Measurements from ENCODE around the gene YBX3. TPM values are rescaled to one million over a fixed set of nuclear protein-coding genes. Genes with fewer than 3 reads are reported as not detected.

YBX3 gene
- total and polyA plus RNA-seq, 9 donors = 193 to 404 (median 275) TPM

GRCh38 chr12:10669533-10669932, 53.6 kb downstream of the YBX3 start:
- DNase-seq = no peak
- WGBS, 3 donors = 90 to 93% (median 93%) methylated on average over 1 of the region's 1 CpG
- no peaks in the 10 kb centered on the region for H3K9me3 ChIP-seq
- intact Hi-C loops (cut with DNase I) = no loop called here
- H3K27me3 ChIP-seq = no peaks in the 10 kb centered on the region
- no peaks in the 10 kb centered on the region for H3K4me1 ChIP-seq (ENCODE audit: insufficient read depth)
- TF ChIP-seq EP300 (IDR thresholded peaks at IDR 0.05) = no peak
- TF ChIP-seq POLR2A (IDR thresholded peaks at IDR 0.05) = no peak
- TF ChIP-seq CTCF (IDR thresholded peaks at IDR 0.05) = no peak
- H3K4me3 ChIP-seq = no peak overlapping the region
- no peaks in the 10 kb centered on the region for H3K36me3 ChIP-seq
- H3K27ac ChIP-seq = no peak overlapping the region

GRCh38 chr12:10668526-10668925, 54.6 kb downstream of the YBX3 start:
- Histone ChIP-seq H3K36me3 (no peaks in the 10 kb centered on the region), H3K4me1 (ENCODE audit: insufficient read depth) (no peaks in the 10 kb centered on the region), H3K9me3 (no peaks in the 10 kb centered on the region), H3K27me3 (no peaks in the 10 kb centered on the region), H3K27ac (no peak overlapping the region), H3K4me3 (no peak overlapping the region)
- TF ChIP-seq CTCF (IDR thresholded peaks at IDR 0.05) = no peak
- no peak for DNase-seq
- 69 to 85% (median 74%) methylated on average over 5 of the region's 5 CpGs for WGBS, 3 donors
- intact Hi-C loops (cut with DNase I) = no loop called here

- intact Hi-C loops (cut with DNase I) = no loop called here
- DNase-seq = no peak
- Histone ChIP-seq H3K27ac (no peak overlapping the region), H3K27me3 (no peaks in the 10 kb centered on the region), H3K4me1 (ENCODE audit: insufficient read depth) (no peaks in the 10 kb centered on the region), H3K4me3 (no peak overlapping the region), H3K9me3 (no peaks in the 10 kb centered on the region), H3K36me3 (no peaks in the 10 kb centered on the region)
- no peak for TF ChIP-seq POLR2A (IDR thresholded peaks at IDR 0.05)
- TF ChIP-seq EP300 (IDR thresholded peaks at IDR 0.05) = no peak
- no peak for TF ChIP-seq CTCF (IDR thresholded peaks at IDR 0.05)
- 39 to 47% (median 43%) methylated on average over 1 of the region's 1 CpG for WGBS, 3 donors
Measured at GRCh38 chr12:10667581-10667980, 55.5 kb downstream of the YBX3 start.

- Histone ChIP-seq H3K27ac (no peak overlapping the region), H3K4me1 (ENCODE audit: insufficient read depth) (no peaks in the 10 kb centered on the region), H3K4me3 (no peak overlapping the region), H3K27me3 (no peaks in the 10 kb centered on the region), H3K9me3 (no peaks in the 10 kb centered on the region), H3K36me3 (no peaks in the 10 kb centered on the region)
- 59 to 68% (median 68%) methylated on average over 2 of the region's 2 CpGs for WGBS, 3 donors
- intact Hi-C loops (cut with DNase I) = no loop called here
- TF ChIP-seq CTCF (IDR thresholded peaks at IDR 0.05) = no peak
- no peak for TF ChIP-seq EP300 (IDR thresholded peaks at IDR 0.05)
- no peak for TF ChIP-seq POLR2A (IDR thresholded peaks at IDR 0.05)
- no peak for DNase-seq
Measured at GRCh38 chr12:10664499-10664898, 58.6 kb downstream of the YBX3 start.

GRCh38 chr12:10663869-10664268, 59.3 kb downstream of the YBX3 start:
- TF ChIP-seq CTCF (IDR thresholded peaks at IDR 0.05) (no peak), EP300 (IDR thresholded peaks at IDR 0.05) (no peak), POLR2A (IDR thresholded peaks at IDR 0.05) (no peak)
- intact Hi-C loops (cut with DNase I) = no loop called here
- DNase-seq = no peak
- H3K36me3 ChIP-seq = no peaks in the 10 kb centered on the region
- H3K4me1 ChIP-seq (ENCODE audit: insufficient read depth) = no peaks in the 10 kb centered on the region
- no peak overlapping the region for H3K4me3 ChIP-seq
- no peak overlapping the region for H3K27ac ChIP-seq
- H3K27me3 ChIP-seq = no peaks in the 10 kb centered on the region
- 68 to 87% (median 80%) methylated on average over 3 of the region's 3 CpGs for WGBS, 3 donors
- H3K9me3 ChIP-seq = no peaks in the 10 kb centered on the region
